ENCODE data around the gene VMAC. TPM values are rescaled to one million over a fixed set of nuclear protein-coding genes. Genes with fewer than 3 reads are reported as not detected.
A peak's percentile ranks its signal among the peaks of the same experiment; 100 is the strongest.

Gene VMAC
- total and polyA plus RNA-seq, 2 of the 13 experiments (the other 11 are each of a cell fraction or from before 2014, with no cell fraction given): 2.4 TPM

GRCh38 chr19:5908773-5909442 is 4.2 kb downstream of the VMAC start (continued):
- no peak for TF ChIP-seq BRF2 (CRISPR knock-in tag; IDR thresholded peaks at IDR 0.05)
- TF ChIP-seq ARHGAP35 (CRISPR knock-in tag; IDR thresholded peaks at IDR 0.05; ENCODE audit: borderline replicate concordance): peak; percentile 72; the same call in 1 of the 2 replicates
- TF ChIP-seq ZNF451 (CRISPR knock-in tag; IDR thresholded peaks at IDR 0.05): no peak
- TF ChIP-seq NFE2L2 (IDR thresholded peaks at IDR 0.05; ENCODE audit: low read length): no peak
- no peak for TF ChIP-seq SATB2 (CRISPR knock-in tag; IDR thresholded peaks at IDR 0.05)
- TF ChIP-seq ATF4 (CRISPR knock-in tag; IDR thresholded peaks at IDR 0.05): no peak
- no peak for TF ChIP-seq FOSL1 (CRISPR knock-in tag; IDR thresholded peaks at IDR 0.05; ENCODE audit: borderline replicate concordance)
- no peak for TF ChIP-seq BRD4 (CRISPR knock-in tag; IDR thresholded peaks at IDR 0.05)
- TF ChIP-seq KDM2A (CRISPR knock-in tag; IDR thresholded peaks at IDR 0.05; ENCODE audit: borderline replicate concordance, low read depth): no peak
- no peak for TF ChIP-seq ZNF672 (CRISPR knock-in tag; IDR thresholded peaks at IDR 0.05)
- TF ChIP-seq ELF1 (CRISPR knock-in tag; IDR thresholded peaks at IDR 0.05): no peak
- no peak for TF ChIP-seq KAT2B (IDR thresholded peaks at IDR 0.05; ENCODE audit: borderline replicate concordance, low read depth, low read length)
- TF ChIP-seq, protein P1, sequence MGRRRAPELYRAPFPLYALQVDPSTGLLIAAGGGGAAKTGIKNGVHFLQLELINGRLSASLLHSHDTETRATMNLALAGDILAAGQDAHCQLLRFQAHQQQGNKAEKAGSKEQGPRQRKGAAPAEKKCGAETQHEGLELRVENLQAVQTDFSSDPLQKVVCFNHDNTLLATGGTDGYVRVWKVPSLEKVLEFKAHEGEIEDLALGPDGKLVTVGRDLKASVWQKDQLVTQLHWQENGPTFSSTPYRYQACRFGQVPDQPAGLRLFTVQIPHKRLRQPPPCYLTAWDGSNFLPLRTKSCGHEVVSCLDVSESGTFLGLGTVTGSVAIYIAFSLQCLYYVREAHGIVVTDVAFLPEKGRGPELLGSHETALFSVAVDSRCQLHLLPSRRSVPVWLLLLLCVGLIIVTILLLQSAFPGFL (CRISPR knock-in tag; IDR thresholded peaks at IDR 0.05): no peak
- 0 out of 2 replicates have a peak, but pooled peaks have one; percentile 19 for TF ChIP-seq TBP (CRISPR knock-in tag; IDR thresholded peaks at IDR 0.05)
- no peak; the same call in 1 of the 2 replicates for TF ChIP-seq ZNF501 (CRISPR knock-in tag; IDR thresholded peaks at IDR 0.05)
- no peak for TF ChIP-seq GLI4 (CRISPR knock-in tag; IDR thresholded peaks at IDR 0.05; ENCODE audit: borderline replicate concordance)
- no peak for TF ChIP-seq ZNF572 (CRISPR knock-in tag; IDR thresholded peaks at IDR 0.05)
- peak; percentile 80; the same call in 1 of the 2 replicates for TF ChIP-seq ZNF614 (CRISPR knock-in tag; IDR thresholded peaks at IDR 0.05; ENCODE audit: borderline replicate concordance)
- TF ChIP-seq DPF2 (CRISPR knock-in tag; IDR thresholded peaks at IDR 0.05; ENCODE audit: borderline replicate concordance, low read depth): no peak
- TF ChIP-seq, protein P2, sequence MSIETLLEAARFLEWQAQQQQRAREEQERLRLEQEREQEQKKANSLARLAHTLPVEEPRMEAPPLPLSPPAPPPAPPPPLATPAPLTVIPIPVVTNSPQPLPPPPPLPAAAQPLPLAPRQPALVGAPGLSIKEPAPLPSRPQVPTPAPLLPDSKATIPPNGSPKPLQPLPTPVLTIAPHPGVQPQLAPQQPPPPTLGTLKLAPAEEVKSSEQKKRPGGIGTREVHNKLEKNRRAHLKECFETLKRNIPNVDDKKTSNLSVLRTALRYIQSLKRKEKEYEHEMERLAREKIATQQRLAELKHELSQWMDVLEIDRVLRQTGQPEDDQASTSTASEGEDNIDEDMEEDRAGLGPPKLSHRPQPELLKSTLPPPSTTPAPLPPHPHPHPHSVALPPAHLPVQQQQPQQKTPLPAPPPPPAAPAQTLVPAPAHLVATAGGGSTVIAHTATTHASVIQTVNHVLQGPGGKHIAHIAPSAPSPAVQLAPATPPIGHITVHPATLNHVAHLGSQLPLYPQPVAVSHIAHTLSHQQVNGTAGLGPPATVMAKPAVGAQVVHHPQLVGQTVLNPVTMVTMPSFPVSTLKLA (IDR thresholded peaks at IDR 0.05): no peak
- peak; percentile 70; the same call in 1 of the 2 replicates for TF ChIP-seq REPIN1 (CRISPR knock-in tag; IDR thresholded peaks at IDR 0.05; ENCODE audit: borderline replicate concordance, low read depth)
- 0 out of 2 replicates have a peak, but pooled peaks have one; percentile 14 for TF ChIP-seq STAG1 (CRISPR knock-in tag; IDR thresholded peaks at IDR 0.05)
- no peak for TF ChIP-seq ZKSCAN5 (CRISPR knock-in tag; IDR thresholded peaks at IDR 0.05)
- TF ChIP-seq ZNF724P (CRISPR knock-in tag; IDR thresholded peaks at IDR 0.05; ENCODE audit: borderline replicate concordance): no peak
- peak; percentile 46; the same call in 1 of the 2 replicates for TF ChIP-seq HMG20A (CRISPR knock-in tag; IDR thresholded peaks at IDR 0.05; ENCODE audit: borderline replicate concordance)
- 0 out of 2 replicates have a peak, but pooled peaks have one; percentile 13 for TF ChIP-seq ZNF337 (CRISPR knock-in tag; IDR thresholded peaks at IDR 0.05; ENCODE audit: borderline replicate concordance, low read depth)
- TF ChIP-seq TGIF2 (CRISPR knock-in tag; IDR thresholded peaks at IDR 0.05): no peak
